GM21381 (cell line): ENCODE results near the gene TIMM13.

Source experiments
- ATAC-seq: cut with Tn5 transposase; IDR thresholded peaks from one replicate; pipeline ENCODE4 v1.9.1; 2021; ENCODE audit warnings: mild to moderate bottlenecking, moderate library complexity; ENCODE audit not compliant: unreplicated experiment

TIMM13 gene

GRCh38 chr19:2455851-2456570 lies 28.6 kb upstream of the TIMM13 start:
- ATAC-seq = peak; percentile 25

GRCh38 chr19:2454962-2455850 lies 27.8 kb upstream of the TIMM13 start:
- no peak for ATAC-seq

DNA sequence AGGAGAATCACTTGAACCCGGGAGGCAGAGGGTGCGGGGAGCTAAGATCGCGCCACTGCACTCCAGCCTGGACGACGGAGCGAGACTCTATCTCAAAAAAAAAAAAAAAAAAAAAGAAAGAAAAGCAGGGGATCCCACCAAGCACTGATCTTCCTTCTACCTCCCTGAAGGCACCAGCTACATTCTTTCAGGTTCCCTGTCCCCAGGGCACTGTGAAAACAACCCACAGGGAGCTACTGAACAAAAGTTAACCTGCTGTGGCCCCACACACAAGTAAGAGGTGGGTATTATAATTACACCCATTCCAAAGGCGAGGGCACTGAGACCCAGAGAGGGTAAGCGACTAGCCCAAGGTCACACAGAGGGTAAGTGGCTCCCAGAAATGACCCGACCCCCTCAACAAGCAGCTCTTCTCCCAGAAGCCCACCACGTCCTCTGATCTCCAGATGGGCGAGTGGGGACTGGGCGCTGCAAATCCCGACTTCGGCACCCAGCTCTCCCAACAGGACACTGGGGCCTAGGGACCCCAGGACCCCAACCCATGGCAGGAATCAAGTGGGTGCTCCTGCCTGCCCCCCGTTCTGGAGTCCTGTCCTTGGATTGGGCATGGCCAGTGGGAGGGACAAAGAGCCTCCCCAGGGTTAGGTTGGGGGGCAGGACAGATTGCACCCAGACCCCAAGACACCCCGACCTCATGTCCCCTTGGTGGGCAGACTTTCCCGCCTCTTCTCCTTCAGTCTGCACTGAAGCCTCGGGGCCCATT lies 27.0 kb upstream of the TIMM13 start:
- no peak for ATAC-seq

DNA sequence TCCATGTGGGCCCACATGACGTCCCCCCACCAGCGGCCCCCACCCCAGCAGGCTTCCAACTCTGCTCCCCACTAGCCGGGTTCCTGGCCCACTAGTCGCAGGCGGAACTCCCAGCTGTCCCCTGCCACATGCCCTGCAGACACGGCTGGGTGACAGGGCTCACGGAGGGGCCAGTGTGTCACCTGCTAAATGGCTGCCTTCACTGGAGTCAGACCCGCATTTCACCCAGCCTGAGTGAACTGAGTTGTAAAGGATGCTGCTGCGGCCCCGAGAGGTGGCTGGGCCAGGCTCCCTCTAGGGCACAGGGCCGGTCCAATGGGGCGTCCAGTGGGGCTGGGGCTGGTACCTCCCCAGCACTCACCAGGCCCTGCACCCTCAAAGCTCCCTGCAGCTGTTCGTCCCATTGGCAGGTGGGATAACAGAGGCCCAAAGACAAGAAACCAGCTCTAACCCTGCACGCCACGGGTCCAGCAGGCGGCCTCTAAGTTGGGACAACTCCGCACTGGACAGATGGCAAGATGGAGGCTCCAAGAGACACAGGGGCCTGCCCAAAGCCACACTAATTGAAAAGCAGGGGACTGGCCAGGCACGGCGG lies 26.1 kb upstream of the TIMM13 start:
- ATAC-seq = no peak

DNA sequence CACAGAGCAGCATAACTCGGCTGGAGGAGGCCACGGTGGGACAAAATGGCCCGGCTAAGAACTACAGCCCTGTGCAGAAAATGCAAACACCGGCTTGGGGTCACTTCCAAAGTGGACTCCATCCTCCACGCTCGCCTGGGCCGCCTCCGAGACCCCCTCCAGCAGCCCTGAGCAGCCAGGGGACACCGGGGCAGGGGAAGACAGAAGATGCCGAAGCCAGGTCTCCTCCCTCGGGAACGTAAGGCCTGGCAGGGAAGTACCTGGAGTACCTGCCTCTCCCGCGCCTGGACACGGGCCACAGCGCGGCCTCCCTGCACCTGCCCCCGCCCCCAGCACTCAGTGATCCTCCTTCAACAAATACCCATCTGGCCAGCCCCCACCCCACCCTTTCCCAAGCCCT lies 24.4 kb upstream of the TIMM13 start:
- no peak for ATAC-seq

GRCh38 chr19:2451138-2451537 lies 23.8 kb upstream of the TIMM13 start:
- ATAC-seq = no peak

DNA sequence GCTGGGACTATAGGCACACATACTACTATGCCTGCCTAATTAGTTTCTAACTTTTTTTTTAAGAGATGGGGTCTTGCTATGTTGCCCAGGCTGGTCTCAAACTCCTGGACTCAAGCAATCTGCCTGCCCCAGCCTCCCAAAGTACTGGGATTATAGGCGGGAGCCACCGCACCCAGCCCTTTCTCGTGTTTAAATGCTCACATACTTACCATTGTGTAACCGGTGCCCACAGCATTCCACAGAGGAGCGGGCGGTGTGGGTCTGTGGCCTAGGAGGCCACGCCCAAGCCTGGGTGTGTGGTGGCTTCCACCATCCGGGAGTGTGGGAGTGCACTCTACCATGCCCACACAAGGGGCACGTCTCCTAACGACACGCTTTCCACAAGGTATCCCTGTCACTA lies 21.6 kb upstream of the TIMM13 start:
- no peak for ATAC-seq

DNA sequence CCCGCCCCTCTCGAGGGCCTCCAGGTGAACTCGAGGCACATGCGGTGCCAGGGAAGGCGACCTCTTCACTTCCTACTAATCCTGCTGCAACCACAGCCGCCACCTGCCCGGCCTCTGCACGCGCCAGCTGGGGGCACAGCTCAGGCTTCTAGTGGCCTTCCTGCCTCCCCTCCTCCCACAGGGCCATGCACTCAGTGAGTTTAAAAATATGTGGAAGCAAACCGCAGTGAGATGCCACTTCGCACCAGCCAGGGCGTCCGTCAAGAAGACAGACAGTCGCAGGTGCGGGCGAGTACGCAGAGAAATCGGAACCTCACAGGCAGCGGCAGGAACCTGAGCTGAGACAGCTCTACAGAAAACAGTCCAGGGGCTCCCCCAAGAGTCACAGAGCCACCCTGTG lies 19.0 kb upstream of the TIMM13 start:
- no peak for ATAC-seq

GRCh38 chr19:2444251-2445002 lies 17.0 kb upstream of the TIMM13 start:
- no peak for ATAC-seq

DNA sequence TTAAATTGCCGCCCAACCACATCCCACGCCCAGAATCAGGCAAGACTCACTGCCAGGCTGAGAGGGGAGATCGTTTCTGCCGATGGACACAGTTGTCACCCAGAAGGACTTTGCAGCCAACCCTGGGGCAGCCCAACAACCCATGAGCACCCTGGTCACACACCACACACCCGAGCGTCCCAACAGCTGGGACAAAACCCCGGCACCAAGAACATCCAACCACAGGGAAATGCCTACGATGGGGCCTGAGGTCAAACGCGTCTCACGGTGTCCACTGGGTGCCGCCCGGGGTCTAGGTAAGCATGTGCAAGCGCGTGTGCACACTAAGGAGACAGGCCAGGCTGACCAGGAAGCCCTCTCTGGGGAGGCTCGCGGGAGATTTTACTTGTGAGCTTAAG lies 16.4 kb upstream of the TIMM13 start:
- ATAC-seq = no peak

- ATAC-seq = no peak
Observed at GRCh38 chr19:2443116-2443784, 15.9 kb upstream of the TIMM13 start.

- no peak for ATAC-seq
Observed at GRCh38 chr19:2441096-2441752, 13.8 kb upstream of the TIMM13 start.

- ATAC-seq = no peak
Observed at GRCh38 chr19:2440515-2440914, 13.1 kb upstream of the TIMM13 start.

GRCh38 chr19:2438178-2438577 lies 10.8 kb upstream of the TIMM13 start:
- no peak for ATAC-seq

DNA sequence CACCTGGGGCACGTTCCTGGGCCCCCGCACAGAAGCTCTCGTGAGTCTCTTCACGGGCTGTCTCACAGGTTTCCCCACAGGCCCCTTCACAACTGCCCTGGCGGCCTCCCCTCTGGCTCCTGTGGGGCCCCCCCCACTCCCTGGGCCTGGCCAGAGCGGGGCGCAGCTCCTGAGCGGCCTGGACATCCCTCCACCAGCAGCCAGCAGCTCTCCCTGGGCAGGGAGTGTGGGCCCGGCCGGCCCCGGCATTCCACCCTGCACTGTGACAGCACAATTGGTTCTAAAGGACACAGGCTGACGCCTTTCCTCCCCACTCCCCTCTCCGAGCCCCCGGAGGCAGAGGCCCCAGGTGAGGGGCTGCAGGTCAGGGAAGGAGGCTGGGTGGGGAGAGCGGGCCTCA lies 9.5 kb upstream of the TIMM13 start:
- ATAC-seq = no peak

- no peak for ATAC-seq
Observed at GRCh38 chr19:2436384-2436783, 9.0 kb upstream of the TIMM13 start.

DNA sequence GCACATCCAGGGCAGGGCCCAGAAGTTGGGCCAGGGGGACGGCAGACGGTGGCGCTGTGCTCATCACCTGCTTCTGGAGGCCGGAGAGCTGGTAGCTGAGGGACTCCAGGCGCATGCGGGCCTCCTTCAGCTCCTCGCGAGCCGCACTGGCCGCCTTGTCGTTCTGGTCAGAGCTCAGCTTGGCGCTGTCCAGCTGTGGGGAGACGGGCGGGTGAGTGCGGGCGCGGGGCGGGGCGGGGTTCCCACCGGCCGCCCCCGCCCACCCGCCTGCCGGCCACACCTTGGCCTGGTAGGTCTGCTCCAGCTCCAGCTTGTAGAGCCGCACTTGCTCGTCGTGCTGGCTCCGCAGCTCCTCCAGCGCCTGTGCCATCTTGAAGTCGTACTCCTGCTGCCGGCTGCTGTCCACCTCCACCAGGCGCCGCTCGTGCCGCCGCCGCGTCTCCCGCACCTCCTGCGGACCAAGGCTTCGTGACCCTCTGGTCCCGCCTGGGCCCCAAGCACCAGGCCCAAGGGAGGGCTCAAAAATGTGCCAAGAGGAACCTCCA lies 7.4 kb upstream of the TIMM13 start:
- ATAC-seq = no peak

DNA sequence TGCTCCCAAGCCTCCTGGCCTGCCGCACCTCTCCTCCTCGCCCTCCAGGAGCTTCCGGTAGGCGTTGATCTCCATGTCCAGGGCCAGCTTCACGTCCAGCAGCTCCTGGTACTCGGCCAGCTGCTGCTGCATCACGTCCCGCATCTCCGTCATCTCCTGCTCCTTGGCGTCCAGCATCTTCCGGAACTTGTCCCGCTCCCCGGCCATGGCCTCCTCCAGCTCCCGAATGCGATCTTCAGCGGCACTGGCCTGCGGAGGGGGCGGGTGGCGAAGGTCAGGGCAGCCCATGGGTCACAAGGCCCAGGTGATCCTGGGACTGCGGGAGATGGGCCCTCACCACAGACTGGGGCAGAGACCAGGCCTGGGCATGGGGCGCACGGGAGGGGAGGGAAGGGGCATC lies 6.9 kb upstream of the TIMM13 start:
- ATAC-seq = no peak

- no peak for ATAC-seq
Observed at GRCh38 chr19:2433854-2434253, 6.5 kb upstream of the TIMM13 start.
